ENCODE measurements around the gene KIAA2012. TPM values are rescaled to one million over a fixed set of nuclear protein-coding genes. Genes with fewer than 3 reads are reported as not detected.

Gene KIAA2012
- polyA plus RNA-seq, 1 donor (not counting 4 experiments of a cell fraction or from before 2014, with no cell fraction given), result not detected

- H3K9ac ChIP-seq (ENCODE audit: control insufficient read depth, extremely low read depth, insufficient read depth, low read length), result no peak overlapping the region
- H3K36me3 ChIP-seq (ENCODE audit: control insufficient read depth in 2 of 2, extremely low read depth in 1 of 2, insufficient read depth in 2 of 2, low read length in 2 of 2), result no peaks in the 10 kb centered on the region
- H2AFZ ChIP-seq (ENCODE audit: control insufficient read depth, low read length), result no peak overlapping the region
- no peak overlapping the region for H3K27ac ChIP-seq (ENCODE audit: control insufficient read depth, insufficient read depth, low read length)
- H3K4me3 ChIP-seq (ENCODE audit: control insufficient read depth in 2 of 3, extremely low read depth in 1 of 3, insufficient read depth in 2 of 3, low read depth in 1 of 3, low read length in 3 of 3), result no peak overlapping the region
- H3K79me2 ChIP-seq (ENCODE audit: control insufficient read depth, insufficient read depth, low read length), result no peaks in the 10 kb centered on the region
- H3K4me1 ChIP-seq (ENCODE audit: control insufficient read depth, extremely low read depth, insufficient read depth, low read length), result no peaks in the 10 kb centered on the region
- no peaks in the 10 kb centered on the region for H4K20me1 ChIP-seq (ENCODE audit: control insufficient read depth, extremely low read depth, insufficient read depth, low read length)
- peaks cover 3% of the 10 kb centered on the region for H3K27me3 ChIP-seq (ENCODE audit: control insufficient read depth, extremely low read depth, insufficient read depth, low read length)
- H3K9me3 ChIP-seq (ENCODE audit: control insufficient read depth, low read depth, low read length), result no peaks in the 10 kb centered on the region
- H3K9me1 ChIP-seq (ENCODE audit: control insufficient read depth, extremely low read depth, insufficient read depth, low read length), result no peaks in the 10 kb centered on the region
- no peak for FAIRE-seq
- dilution Hi-C loops (cut with MboI; ENCODE audit: extremely low pct_ligation_motif_present, low sequenced_read_pairs), result no loop called here
- no peak overlapping the region for H3K4me2 ChIP-seq (ENCODE audit: control insufficient read depth, extremely low read depth, insufficient read depth, low read depth, low read length)
- TF ChIP-seq EZH2 (IDR thresholded peaks at IDR 0.05; ENCODE audit: low read length) (no peak), CTCF (optimal IDR thresholded peaks at IDR 0.05 in 1 of 3, IDR thresholded peaks at IDR 0.05 in 1 of 3, conservative IDR thresholded peaks at IDR 0.05 in 1 of 3; ENCODE audit: extremely low read depth in 1 of 3, insufficient read depth in 2 of 3, low read length in 3 of 3) (peak in 2 of 3 experiments; percentile 19 to 54)
- no peak for DNase-seq (ENCODE audit: low read depth, low spot score)
Observed at GRCh38 chr2:202158796-202159195, 85.7 kb downstream of the KIAA2012 start.

- Histone ChIP-seq H3K4me2 (ENCODE audit: control insufficient read depth, extremely low read depth, insufficient read depth, low read depth, low read length) (no peak overlapping the region), H3K9me3 (ENCODE audit: control insufficient read depth, low read depth, low read length) (no peaks in the 10 kb centered on the region), H2AFZ (ENCODE audit: control insufficient read depth, low read length) (no peak overlapping the region), H3K27me3 (ENCODE audit: control insufficient read depth, extremely low read depth, insufficient read depth, low read length) (no peaks in the 10 kb centered on the region), H3K79me2 (ENCODE audit: control insufficient read depth, insufficient read depth, low read length) (no peaks in the 10 kb centered on the region), H3K9me1 (ENCODE audit: control insufficient read depth, extremely low read depth, insufficient read depth, low read length) (no peaks in the 10 kb centered on the region), H3K4me1 (ENCODE audit: control insufficient read depth, extremely low read depth, insufficient read depth, low read length) (no peaks in the 10 kb centered on the region), H3K4me3 (ENCODE audit: control insufficient read depth in 2 of 3, extremely low read depth in 1 of 3, insufficient read depth in 2 of 3, low read depth in 1 of 3, low read length in 3 of 3) (no peak overlapping the region), H4K20me1 (ENCODE audit: control insufficient read depth, extremely low read depth, insufficient read depth, low read length) (no peaks in the 10 kb centered on the region), H3K9ac (ENCODE audit: control insufficient read depth, extremely low read depth, insufficient read depth, low read length) (no peak overlapping the region), H3K27ac (ENCODE audit: control insufficient read depth, insufficient read depth, low read length) (no peak overlapping the region), H3K36me3 (ENCODE audit: control insufficient read depth in 2 of 2, extremely low read depth in 1 of 2, insufficient read depth in 2 of 2, low read length in 2 of 2) (no peaks in the 10 kb centered on the region)
- FAIRE-seq (no peak), DNase-seq (ENCODE audit: low read depth, low spot score) (no peak)
- dilution Hi-C loops (cut with MboI; ENCODE audit: extremely low pct_ligation_motif_present, low sequenced_read_pairs), result no loop called here
- TF ChIP-seq CTCF (optimal IDR thresholded peaks at IDR 0.05 in 1 of 3, IDR thresholded peaks at IDR 0.05 in 1 of 3, conservative IDR thresholded peaks at IDR 0.05 in 1 of 3; ENCODE audit: extremely low read depth in 1 of 3, insufficient read depth in 2 of 3, low read length in 3 of 3) (no peak), EZH2 (IDR thresholded peaks at IDR 0.05; ENCODE audit: low read length) (no peak)
Observed at GRCh38 chr2:202161151-202161835, 88.2 kb downstream of the KIAA2012 start.
